GM12865 (cell line): ENCODE measurements around the gene SOS2.

ENCODE experiments used
- DNase-seq: peaks from one replicate; pipeline ENCODE4 v3.0.0; 2010; ENCODE audit warnings: low read depth
- H3K4me3 ChIP-seq: 2 replicates; pipeline ENCODE4 v1.5.1; 2011; ENCODE audit warnings: mild to moderate bottlenecking, low read depth, low read length, control low read depth
- TF ChIP-seq, protein P1 (sequence below): IDR thresholded peaks from 2 replicates; pipeline ENCODE4 v1.5.1; 2011; ENCODE audit warnings: low read length, control low read depth, low read depth, inconsistent platforms; ENCODE audit not compliant: insufficient read depth; ENCODE audit errors: missing control alignments

SOS2 gene

DNA sequence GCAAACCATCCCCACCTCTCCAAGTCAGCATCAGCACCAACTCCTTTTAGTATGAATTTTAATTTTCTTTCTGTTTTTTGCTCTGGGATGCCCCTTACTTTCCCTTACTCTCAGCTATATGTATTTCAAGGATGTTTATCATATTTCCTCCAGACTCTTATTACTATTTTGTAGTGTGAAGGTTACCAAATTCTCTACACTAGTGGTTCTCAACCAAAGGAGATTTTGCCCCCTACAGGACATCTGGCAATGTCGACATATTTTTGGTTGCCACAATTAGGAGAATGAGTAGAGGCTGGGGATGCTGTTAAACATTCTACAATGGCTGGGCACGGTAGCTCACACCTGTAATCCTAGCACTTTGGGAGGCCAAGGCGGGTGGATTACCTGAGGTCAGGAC lies 29.1 kb upstream of the SOS2 start:
- DNase-seq: peak; percentile 47
- H3K4me3 ChIP-seq: no peak overlapping the region

DNA sequence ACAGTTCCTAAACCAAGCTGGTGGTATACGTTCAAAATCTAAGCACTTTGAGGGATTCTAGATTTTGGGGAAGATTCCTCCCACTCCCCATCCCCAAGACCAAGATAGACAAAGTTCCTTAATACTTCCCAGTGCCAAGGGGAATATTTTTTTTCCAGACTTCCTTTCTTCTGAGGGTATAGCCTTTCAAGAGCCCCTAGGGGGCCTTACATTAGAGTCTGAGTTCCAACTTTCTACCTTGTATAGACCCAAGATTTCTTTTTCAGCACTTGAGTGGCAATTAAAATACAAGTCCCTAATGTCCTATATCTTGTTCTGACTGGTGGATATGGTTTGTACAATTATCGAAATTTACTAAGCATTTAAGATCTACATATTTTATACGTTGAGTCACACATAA lies 28.7 kb upstream of the SOS2 start:
- TF ChIP-seq, protein P1, sequence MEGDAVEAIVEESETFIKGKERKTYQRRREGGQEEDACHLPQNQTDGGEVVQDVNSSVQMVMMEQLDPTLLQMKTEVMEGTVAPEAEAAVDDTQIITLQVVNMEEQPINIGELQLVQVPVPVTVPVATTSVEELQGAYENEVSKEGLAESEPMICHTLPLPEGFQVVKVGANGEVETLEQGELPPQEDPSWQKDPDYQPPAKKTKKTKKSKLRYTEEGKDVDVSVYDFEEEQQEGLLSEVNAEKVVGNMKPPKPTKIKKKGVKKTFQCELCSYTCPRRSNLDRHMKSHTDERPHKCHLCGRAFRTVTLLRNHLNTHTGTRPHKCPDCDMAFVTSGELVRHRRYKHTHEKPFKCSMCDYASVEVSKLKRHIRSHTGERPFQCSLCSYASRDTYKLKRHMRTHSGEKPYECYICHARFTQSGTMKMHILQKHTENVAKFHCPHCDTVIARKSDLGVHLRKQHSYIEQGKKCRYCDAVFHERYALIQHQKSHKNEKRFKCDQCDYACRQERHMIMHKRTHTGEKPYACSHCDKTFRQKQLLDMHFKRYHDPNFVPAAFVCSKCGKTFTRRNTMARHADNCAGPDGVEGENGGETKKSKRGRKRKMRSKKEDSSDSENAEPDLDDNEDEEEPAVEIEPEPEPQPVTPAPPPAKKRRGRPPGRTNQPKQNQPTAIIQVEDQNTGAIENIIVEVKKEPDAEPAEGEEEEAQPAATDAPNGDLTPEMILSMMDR: no peak
- DNase-seq: no peak
- no peak overlapping the region for H3K4me3 ChIP-seq

More for the DNA sequence above, 29.1 kb upstream of the SOS2 start:
- TF ChIP-seq, protein P1: peak; percentile 33

DNA sequence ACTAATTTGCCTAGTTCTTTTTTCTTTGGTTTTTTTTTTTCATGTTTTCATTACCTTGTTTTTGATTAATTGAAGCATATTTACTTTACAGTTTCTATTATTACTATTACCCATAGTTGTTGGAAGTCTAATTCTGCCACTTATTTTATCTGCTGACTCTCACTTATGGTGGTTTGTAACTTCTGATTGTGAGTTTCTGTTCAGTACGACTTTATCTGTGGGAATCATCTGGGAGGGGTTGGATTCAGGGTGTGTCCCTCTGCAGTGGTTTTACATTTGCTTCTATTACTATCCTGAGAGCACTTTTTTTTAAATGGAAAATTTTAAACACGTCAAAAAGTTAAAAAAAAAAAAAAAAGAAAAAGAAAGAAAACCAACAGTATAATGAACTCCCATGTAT lies 26.4 kb upstream of the SOS2 start:
- DNase-seq: no peak
- TF ChIP-seq, protein P1: no peak
- no peak overlapping the region for H3K4me3 ChIP-seq

DNA sequence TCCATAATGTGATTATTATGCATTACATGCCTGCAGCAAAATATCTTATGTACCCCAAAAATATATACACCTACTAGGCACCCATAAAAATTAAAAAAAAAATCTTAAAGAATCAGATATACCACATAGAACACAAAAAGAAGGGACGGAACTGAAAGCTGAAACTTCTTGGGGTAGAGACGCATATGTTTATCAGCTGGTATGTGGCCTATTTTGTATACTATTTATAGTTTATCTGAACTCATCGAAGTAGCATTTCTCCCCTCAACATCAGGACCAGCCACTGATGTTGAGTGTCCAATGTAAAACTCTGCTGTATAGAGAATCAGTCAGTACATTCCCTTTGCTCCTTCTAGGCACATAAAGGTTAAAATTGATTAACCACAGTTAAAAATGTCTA lies 22.9 kb upstream of the SOS2 start:
- no peak for DNase-seq
- H3K4me3 ChIP-seq: no peak overlapping the region
- TF ChIP-seq, protein P1: no peak

DNA sequence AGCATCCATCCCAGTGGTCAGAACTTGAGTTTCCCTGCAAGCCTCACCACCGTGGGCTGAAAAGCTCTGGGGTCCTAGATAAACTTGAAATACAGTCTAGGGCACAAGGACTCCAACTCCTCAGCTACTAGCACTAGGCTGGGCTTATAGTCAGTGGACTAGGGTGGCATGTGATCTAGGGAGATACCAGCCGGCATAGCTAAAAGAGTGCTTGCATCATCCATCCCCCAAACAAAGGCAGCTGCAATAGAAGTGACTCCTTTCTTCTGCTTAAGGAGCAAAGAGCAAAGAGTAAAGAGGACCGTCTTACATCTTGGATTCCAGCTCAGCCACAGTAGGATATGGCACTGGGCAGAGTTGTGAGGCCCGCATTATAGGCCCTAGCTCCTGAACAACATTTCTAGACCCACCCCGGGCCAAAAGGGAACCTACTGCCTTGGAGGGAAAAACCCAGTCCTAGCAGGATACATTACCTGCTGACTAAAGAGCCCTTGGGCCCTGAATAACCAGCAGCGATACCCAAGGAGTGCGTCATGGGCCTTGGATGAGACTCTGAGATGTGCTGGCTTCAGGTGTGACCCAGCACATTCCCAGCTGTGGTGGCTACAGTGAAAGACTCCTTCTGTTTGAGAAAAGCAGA lies 17.9 kb upstream of the SOS2 start:
- DNase-seq: no peak
- H3K4me3 ChIP-seq: no peak overlapping the region
- TF ChIP-seq, protein P1: no peak

DNA sequence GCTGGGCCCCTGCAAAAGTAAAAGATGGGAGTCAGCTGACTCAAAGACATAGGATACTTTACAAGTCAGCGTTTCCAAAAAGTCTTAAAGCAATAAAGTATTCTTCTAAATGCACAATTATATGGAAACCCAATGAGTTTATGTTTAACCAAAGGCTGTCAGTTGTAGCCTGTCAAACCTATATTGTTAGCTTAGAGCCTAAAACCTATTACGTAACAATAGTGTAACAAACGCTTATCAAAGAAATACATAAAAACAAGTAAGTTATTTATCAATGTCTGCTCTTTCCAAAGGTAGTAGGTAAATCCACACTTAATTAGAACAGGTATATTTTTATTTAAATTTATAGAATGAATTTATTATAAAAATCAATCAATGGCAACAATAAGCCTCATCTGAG lies 15.9 kb upstream of the SOS2 start:
- TF ChIP-seq, protein P1: no peak
- no peak overlapping the region for H3K4me3 ChIP-seq
- no peak for DNase-seq
